Measurements from ENCODE around the gene WIPF3.

The WIPF3 gene

GRCh38 chr7:29940199-29940598, 133.9 kb downstream of the WIPF3 start:
- TF ChIP-seq ZFP30 (CRISPR knock-in tag; IDR thresholded peaks at IDR 0.05): no peak
- no peak for TF ChIP-seq ZFP3 (CRISPR knock-in tag; IDR thresholded peaks at IDR 0.05)
- no peak for TF ChIP-seq ZNF70 (CRISPR knock-in tag; IDR thresholded peaks at IDR 0.05)
- no peak for TF ChIP-seq ZNF565 (CRISPR knock-in tag; conservative IDR thresholded peaks at IDR 0.05; ENCODE audit: low read depth)
- TF ChIP-seq TCF4 (CRISPR knock-in tag; IDR thresholded peaks at IDR 0.05; ENCODE audit: borderline replicate concordance): no peak
- no peak for TF ChIP-seq ISL1 (CRISPR knock-in tag; IDR thresholded peaks at IDR 0.05)
- TF ChIP-seq ZNF8 (CRISPR knock-in tag; IDR thresholded peaks at IDR 0.05): no peak
- TF ChIP-seq ZC3H10 (CRISPR knock-in tag; IDR thresholded peaks at IDR 0.05): no peak
- TF ChIP-seq ESRRG (CRISPR knock-in tag; IDR thresholded peaks at IDR 0.05): no peak
- TF ChIP-seq RARB (CRISPR knock-in tag; IDR thresholded peaks at IDR 0.05): no peak
- TF ChIP-seq, protein P1, sequence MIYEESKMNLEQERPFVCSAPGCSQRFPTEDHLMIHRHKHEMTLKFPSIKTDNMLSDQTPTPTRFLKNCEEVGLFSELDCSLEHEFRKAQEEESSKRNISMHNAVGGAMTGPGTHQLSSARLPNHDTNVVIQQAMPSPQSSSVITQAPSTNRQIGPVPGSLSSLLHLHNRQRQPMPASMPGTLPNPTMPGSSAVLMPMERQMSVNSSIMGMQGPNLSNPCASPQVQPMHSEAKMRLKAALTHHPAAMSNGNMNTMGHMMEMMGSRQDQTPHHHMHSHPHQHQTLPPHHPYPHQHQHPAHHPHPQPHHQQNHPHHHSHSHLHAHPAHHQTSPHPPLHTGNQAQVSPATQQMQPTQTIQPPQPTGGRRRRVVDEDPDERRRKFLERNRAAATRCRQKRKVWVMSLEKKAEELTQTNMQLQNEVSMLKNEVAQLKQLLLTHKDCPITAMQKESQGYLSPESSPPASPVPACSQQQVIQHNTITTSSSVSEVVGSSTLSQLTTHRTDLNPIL (CRISPR knock-in tag; IDR thresholded peaks at IDR 0.05; ENCODE audit: low read depth): no peak
- TF ChIP-seq CSDC2 (CRISPR knock-in tag; IDR thresholded peaks at IDR 0.05): no peak
- TF ChIP-seq OSR1 (CRISPR knock-in tag; IDR thresholded peaks at IDR 0.05): no peak
- no peak for TF ChIP-seq SNAI2 (CRISPR knock-in tag; IDR thresholded peaks at IDR 0.05)
- TF ChIP-seq TSHZ2 (CRISPR knock-in tag; IDR thresholded peaks at IDR 0.05): no peak
- TF ChIP-seq, protein P2, sequence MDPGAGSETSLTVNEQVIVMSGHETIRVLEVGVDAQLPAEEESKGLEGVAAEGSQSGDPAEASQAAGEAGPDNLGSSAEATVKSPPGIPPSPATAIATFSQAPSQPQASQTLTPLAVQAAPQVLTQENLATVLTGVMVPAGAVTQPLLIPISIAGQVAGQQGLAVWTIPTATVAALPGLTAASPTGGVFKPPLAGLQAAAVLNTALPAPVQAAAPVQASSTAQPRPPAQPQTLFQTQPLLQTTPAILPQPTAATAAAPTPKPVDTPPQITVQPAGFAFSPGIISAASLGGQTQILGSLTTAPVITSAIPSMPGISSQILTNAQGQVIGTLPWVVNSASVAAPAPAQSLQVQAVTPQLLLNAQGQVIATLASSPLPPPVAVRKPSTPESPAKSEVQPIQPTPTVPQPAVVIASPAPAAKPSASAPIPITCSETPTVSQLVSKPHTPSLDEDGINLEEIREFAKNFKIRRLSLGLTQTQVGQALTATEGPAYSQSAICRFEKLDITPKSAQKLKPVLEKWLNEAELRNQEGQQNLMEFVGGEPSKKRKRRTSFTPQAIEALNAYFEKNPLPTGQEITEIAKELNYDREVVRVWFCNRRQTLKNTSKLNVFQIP (CRISPR knock-in tag; IDR thresholded peaks at IDR 0.05; ENCODE audit: borderline replicate concordance, low read depth): no peak
- no peak for TF ChIP-seq GLIS3 (CRISPR knock-in tag; IDR thresholded peaks at IDR 0.05)
- no peak for ATAC-seq

DNA sequence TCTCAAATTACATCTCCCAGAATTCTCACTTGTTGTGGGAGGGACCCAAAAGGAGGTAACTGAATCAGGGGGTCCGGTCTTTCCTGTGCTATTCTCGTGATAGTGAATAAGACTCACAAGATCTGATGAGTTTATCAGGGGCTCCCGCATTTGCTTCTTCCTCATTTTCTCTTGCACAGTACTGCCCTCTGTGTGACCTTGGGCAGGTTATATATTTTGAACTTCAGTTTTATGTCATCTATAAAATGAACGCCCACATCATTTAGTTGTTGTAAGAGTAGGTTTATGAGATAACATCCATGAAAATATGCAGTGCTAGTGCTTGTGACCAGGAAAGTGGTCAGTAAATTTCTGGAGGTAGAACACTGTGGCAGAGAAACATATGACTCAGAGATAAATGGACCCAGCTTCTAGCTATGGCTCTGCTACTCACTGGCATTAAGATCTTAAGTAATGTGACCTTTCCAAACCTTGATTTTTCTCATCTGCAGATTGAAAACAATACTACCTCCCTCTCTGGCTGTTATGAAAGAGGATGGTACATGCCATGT, 139.0 kb downstream of the WIPF3 start:
- ATAC-seq: no peak
- TF ChIP-seq ZFP3 (CRISPR knock-in tag; IDR thresholded peaks at IDR 0.05) (no peak), ZNF70 (CRISPR knock-in tag; IDR thresholded peaks at IDR 0.05) (peak; percentile 68)

- ATAC-seq: peak; percentile 72
Measured at GRCh38 chr7:29946428-29947186, 140.3 kb downstream of the WIPF3 start.

More at GRCh38 chr7:29946428-29947186, 140.3 kb downstream of the WIPF3 start:
- TF ChIP-seq PPARA (CRISPR knock-in tag; IDR thresholded peaks at IDR 0.05; ENCODE audit: borderline replicate concordance): no peak
- TF ChIP-seq, protein P2 (CRISPR knock-in tag; IDR thresholded peaks at IDR 0.05; ENCODE audit: borderline replicate concordance, low read depth): no peak
- TF ChIP-seq GLIS3 (CRISPR knock-in tag; IDR thresholded peaks at IDR 0.05): no peak
- TF ChIP-seq ISL1 (CRISPR knock-in tag; IDR thresholded peaks at IDR 0.05): no peak
- no peak for TF ChIP-seq ZNF70 (CRISPR knock-in tag; IDR thresholded peaks at IDR 0.05)
- no peak for TF ChIP-seq TSHZ2 (CRISPR knock-in tag; IDR thresholded peaks at IDR 0.05)
- TF ChIP-seq ESRRG (CRISPR knock-in tag; IDR thresholded peaks at IDR 0.05): no peak

Data from SK-N-SH treated with all-trans-retinoic acid at 6 μM for 48 hours (cell line).